PC-3 (cell line): ENCODE results near the gene HLCS.

ENCODE experiments used
- EZH2phosphoT487 ChIP-seq: fragments of 300-600 bp; sonication (generic); IDR thresholded peaks from 2 replicates; pipeline ENCODE4 v1.6.1; 2018; ENCODE audit warnings: mild to moderate bottlenecking, antibody characterized with exemption, low read length, borderline replicate concordance
- TF ChIP-seq, protein P1 (sequence below): fragments of 300-600 bp; sonication (generic); conservative IDR thresholded peaks from 2 replicates; pipeline ENCODE4 v1.5.1; 2017; ENCODE audit warnings: antibody characterized with exemption, low read depth, mild to moderate bottlenecking, low read length

DNA sequence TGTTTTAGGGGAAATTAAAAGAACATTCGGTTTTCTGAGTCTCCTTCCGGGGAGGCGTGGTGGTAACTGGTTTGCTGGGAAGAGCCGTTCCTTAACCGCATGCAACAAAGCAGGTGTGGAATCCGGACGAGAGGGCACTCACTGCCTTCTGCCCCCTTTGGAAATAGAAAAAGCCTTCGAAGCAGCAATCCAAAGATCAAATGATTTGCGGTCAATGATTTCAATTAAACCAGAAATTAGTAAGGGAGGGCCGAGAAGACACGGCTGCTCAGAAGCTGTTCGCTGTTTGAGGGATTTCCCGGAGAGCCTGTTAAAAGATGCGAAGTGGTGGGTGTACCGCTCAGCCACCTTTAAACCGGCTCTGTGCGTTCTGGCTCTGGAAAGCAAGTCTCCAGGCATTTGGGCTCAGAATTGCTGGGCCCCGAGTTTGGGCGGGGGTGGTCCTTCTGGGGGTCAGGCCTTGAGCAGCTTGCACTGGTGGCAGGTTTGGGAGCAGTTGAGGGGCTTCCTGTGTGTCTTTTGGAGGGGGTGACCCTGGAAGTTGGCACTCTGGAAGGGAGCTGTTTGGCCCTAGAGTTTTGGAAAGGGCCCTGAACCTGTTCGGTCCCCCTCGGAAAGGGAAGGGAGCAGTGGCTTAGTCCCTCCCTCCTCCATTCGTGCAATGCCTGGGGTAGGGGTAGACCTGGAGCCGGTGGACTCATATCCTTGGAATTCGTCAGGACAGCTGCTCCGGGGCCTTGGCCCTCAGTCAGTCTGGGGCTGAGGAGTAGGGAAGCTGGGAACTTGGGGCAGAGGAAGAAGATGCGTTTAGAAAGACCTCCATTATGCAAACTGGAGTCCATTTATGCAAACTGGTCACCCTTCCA is 264.5 kb downstream of the HLCS start:
- TF ChIP-seq, protein P1, sequence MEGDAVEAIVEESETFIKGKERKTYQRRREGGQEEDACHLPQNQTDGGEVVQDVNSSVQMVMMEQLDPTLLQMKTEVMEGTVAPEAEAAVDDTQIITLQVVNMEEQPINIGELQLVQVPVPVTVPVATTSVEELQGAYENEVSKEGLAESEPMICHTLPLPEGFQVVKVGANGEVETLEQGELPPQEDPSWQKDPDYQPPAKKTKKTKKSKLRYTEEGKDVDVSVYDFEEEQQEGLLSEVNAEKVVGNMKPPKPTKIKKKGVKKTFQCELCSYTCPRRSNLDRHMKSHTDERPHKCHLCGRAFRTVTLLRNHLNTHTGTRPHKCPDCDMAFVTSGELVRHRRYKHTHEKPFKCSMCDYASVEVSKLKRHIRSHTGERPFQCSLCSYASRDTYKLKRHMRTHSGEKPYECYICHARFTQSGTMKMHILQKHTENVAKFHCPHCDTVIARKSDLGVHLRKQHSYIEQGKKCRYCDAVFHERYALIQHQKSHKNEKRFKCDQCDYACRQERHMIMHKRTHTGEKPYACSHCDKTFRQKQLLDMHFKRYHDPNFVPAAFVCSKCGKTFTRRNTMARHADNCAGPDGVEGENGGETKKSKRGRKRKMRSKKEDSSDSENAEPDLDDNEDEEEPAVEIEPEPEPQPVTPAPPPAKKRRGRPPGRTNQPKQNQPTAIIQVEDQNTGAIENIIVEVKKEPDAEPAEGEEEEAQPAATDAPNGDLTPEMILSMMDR: no peak
- no peak for TF ChIP-seq EZH2phosphoT487
